Ishikawa (cell line): Measurements from ENCODE around the gene ZCCHC7.

Experiments
- CEBPB ChIP-seq: IDR thresholded peaks from 2 replicates; pipeline ENCODE4 v1.6.1; 2012
- CREB1 ChIP-seq: IDR thresholded peaks from 2 replicates; pipeline ENCODE4 v1.6.1; 2012; ENCODE audit warnings: low read depth
- EGR1 ChIP-seq: IDR thresholded peaks from 2 replicates; pipeline ENCODE4 v1.6.1; 2012
- EP300 ChIP-seq: IDR thresholded peaks from 2 replicates; pipeline ENCODE4 v1.6.1; 2012; ENCODE audit warnings: borderline replicate concordance
- FOXM1 ChIP-seq: IDR thresholded peaks from 2 replicates; pipeline ENCODE4 v1.6.1; 2012; ENCODE audit warnings: low read depth, borderline replicate concordance
- MAX ChIP-seq: IDR thresholded peaks from 2 replicates; pipeline ENCODE4 v1.6.1; 2012
- NFIC ChIP-seq: IDR thresholded peaks from 2 replicates; pipeline ENCODE4 v1.6.1; 2012
- RAD21 ChIP-seq: IDR thresholded peaks from 2 replicates; pipeline ENCODE4 v1.6.1; 2012; ENCODE audit warnings: low read depth
- TAF1 ChIP-seq: IDR thresholded peaks from 2 replicates; pipeline ENCODE4 v1.6.1; 2012; ENCODE audit warnings: low read depth, mild to moderate bottlenecking
- TCF12 ChIP-seq: IDR thresholded peaks from 2 replicates; pipeline ENCODE4 v1.6.1; 2012; ENCODE audit warnings: low read depth
- TEAD4 ChIP-seq: IDR thresholded peaks from 2 replicates; pipeline ENCODE4 v1.6.1; 2012
- YY1 ChIP-seq: IDR thresholded peaks from 2 replicates; pipeline ENCODE4 v1.6.1; 2012; ENCODE audit warnings: low read depth
- ZBTB7A ChIP-seq: IDR thresholded peaks from 2 replicates; pipeline ENCODE4 v1.6.1; 2012; ENCODE audit warnings: low read depth
- TF ChIP-seq, protein P1 (sequence below): IDR thresholded peaks from 2 replicates; pipeline ENCODE4 v1.6.1; 2012
- TF ChIP-seq, protein P2 (sequence below): IDR thresholded peaks from 2 replicates; pipeline ENCODE4 v1.6.1; 2012; ENCODE audit warnings: low read depth, mild to moderate bottlenecking

ZCCHC7 gene

DNA sequence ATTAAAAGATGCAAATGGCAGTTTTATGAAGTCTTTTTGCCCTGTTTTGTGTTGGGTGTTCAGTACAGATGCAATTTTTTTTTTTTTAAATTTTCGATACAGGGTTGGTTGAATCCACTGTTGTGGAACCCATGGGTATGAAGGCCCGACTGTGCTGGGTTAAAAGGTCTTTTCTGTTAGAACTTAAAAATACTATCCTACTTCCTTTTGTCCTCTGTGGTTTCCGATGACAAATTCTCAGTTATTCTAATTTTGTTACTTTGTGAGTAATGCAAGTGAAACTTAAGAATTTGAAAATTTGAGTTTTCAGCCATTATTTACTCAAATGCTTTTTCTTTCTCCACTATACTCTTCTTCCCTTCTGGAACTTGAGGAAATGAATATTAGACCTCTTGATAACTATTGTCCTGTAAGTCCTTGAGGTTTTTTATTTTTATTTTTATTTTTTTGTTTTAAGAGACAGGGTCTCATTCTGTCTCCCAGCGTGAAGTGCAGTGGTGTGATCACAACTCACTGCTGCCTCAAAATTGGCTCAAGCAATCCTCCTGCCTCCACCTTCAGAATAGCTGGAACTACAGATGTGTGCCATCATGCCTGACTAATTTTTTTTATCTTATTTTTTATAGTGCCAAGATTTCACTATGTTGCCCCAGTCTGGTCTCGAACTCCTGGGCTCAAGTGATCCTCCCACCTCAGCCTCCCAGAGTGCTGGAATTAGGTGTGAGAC lies 67.5 kb downstream of the ZCCHC7 start:
- no peak for TF ChIP-seq TCF12
- TF ChIP-seq YY1: no peak
- TF ChIP-seq EP300: no peak
- TF ChIP-seq NFIC: no peak
- TF ChIP-seq, protein P1, sequence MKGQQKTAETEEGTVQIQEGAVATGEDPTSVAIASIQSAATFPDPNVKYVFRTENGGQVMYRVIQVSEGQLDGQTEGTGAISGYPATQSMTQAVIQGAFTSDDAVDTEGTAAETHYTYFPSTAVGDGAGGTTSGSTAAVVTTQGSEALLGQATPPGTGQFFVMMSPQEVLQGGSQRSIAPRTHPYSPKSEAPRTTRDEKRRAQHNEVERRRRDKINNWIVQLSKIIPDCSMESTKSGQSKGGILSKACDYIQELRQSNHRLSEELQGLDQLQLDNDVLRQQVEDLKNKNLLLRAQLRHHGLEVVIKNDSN: no peak
- TF ChIP-seq MAX: no peak
- no peak for TF ChIP-seq CREB1
- TF ChIP-seq FOXM1: no peak
- TF ChIP-seq CEBPB: no peak
- no peak for TF ChIP-seq RAD21
- no peak for TF ChIP-seq TEAD4
- TF ChIP-seq, protein P2, sequence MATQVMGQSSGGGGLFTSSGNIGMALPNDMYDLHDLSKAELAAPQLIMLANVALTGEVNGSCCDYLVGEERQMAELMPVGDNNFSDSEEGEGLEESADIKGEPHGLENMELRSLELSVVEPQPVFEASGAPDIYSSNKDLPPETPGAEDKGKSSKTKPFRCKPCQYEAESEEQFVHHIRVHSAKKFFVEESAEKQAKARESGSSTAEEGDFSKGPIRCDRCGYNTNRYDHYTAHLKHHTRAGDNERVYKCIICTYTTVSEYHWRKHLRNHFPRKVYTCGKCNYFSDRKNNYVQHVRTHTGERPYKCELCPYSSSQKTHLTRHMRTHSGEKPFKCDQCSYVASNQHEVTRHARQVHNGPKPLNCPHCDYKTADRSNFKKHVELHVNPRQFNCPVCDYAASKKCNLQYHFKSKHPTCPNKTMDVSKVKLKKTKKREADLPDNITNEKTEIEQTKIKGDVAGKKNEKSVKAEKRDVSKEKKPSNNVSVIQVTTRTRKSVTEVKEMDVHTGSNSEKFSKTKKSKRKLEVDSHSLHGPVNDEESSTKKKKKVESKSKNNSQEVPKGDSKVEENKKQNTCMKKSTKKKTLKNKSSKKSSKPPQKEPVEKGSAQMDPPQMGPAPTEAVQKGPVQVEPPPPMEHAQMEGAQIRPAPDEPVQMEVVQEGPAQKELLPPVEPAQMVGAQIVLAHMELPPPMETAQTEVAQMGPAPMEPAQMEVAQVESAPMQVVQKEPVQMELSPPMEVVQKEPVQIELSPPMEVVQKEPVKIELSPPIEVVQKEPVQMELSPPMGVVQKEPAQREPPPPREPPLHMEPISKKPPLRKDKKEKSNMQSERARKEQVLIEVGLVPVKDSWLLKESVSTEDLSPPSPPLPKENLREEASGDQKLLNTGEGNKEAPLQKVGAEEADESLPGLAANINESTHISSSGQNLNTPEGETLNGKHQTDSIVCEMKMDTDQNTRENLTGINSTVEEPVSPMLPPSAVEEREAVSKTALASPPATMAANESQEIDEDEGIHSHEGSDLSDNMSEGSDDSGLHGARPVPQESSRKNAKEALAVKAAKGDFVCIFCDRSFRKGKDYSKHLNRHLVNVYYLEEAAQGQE: no peak
- no peak for TF ChIP-seq ZBTB7A

DNA sequence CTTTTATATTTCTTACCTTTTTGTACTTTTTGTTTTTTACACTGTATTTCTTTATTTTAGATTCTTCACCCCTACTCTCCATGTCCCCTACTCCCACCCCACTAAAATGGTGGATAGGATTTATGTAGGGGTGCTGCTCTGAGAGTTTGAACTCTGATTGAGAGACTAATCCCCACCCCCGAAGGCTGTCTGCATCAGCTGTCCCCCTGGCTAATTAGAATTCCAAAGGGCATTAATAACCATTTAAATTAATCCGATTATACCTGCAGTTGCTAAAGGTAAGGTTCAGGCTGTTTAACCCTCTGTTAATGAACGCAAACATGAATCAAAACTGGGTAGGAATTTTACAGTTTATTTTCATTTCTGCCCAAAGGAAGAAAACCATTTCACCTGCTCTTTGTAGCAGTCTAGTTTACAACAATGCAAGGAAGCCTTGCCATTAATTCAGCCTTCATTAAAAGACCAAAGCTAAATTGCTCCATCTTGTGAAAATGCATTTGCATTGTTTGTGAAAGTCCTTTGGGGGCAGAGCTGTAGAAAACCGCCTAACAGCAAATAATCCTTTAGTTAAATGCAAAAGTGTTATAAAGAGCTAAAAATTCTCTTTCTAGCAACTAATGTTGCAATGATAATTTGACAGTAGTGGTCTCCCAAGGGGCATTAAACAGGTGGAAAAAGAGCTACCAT lies 71.2 kb downstream of the ZCCHC7 start:
- TF ChIP-seq ZBTB7A (no peak), TEAD4 (no peak), CREB1 (no peak), NFIC (no peak), FOXM1 (no peak), TCF12 (no peak), YY1 (no peak), EP300 (no peak)
- TF ChIP-seq, protein P1: no peak
- TF ChIP-seq, protein P2: no peak

DNA sequence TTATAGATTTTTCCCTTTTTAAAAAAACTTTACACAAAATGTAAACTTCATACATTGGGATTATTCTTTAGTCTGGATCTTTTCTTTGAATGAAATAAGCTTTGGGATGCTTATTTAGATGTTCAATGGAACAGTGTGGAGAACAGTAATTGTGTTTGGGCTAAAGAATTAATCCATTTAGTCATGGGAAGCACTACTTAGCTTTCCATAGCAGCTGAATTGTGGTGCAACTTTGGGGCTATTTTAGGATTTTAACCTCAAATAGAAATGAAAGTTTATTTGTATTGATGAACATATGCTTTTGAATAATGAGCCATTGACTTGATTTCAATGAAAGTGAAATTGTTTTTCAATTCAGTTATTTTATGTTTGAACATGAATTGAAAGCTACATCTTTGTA lies 72.4 kb downstream of the ZCCHC7 start:
- no peak for TF ChIP-seq TCF12
- TF ChIP-seq RAD21: no peak
- no peak for TF ChIP-seq ZBTB7A
- TF ChIP-seq YY1: no peak
- TF ChIP-seq TEAD4: no peak
- no peak for TF ChIP-seq TAF1
- TF ChIP-seq, protein P2: no peak
- TF ChIP-seq CREB1: no peak
- TF ChIP-seq CEBPB: no peak
- TF ChIP-seq EP300: no peak
- no peak for TF ChIP-seq MAX
- no peak for TF ChIP-seq NFIC
- TF ChIP-seq FOXM1: no peak

DNA sequence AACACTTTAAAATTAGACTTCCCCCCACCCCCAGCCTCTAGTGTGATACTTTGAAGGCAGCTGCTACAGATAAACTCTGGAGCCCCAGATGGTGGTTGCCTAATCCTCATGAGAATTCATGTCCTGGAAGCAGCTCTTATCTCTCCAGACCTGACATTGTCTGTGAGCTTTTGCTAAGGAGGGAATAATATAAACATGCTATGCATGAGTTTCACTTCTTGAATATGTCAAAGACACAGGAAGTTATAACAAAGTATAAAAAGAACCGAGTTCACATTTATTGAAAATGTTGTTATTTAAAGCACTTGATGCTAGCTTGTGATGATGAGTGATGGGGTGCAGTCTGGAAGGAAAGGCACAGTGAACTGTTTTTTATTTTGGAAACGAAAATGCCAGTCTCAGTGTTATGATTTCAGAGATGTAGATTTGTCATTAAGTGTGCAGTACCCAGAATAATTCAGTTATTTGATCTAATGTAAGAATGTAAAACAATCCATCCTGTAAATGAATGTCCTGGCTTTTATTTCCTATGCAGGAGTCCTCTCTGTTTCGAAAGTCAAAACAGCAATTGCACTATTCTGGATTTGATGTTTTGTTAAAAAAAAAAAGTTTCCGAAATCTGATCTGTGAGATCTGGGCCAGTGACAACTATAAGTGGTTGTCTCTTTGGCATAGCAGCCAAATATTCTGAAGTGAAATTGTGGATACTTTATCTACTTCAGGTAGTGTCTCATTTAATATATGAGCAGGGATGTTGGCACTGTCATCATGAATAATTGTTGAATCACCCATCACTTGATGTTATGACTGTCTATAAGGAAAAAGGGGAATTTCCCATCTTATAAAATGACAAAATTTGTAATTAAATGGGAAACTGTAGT lies 77.0 kb downstream of the ZCCHC7 start:
- TF ChIP-seq EGR1 (no peak), NFIC (no peak), CREB1 (no peak), EP300 (no peak), TCF12 (no peak), TAF1 (no peak), TEAD4 (no peak), YY1 (no peak), FOXM1 (no peak), MAX (no peak), ZBTB7A (no peak)
- TF ChIP-seq, protein P1: no peak
